H1 (cell line): ENCODE results near the gene TOR4A. TPM values are rescaled to one million over a fixed set of nuclear protein-coding genes. Genes with fewer than 3 reads are reported as not detected.

ENCODE experiments used
- HDAC6 ChIP-seq: IDR thresholded peaks from one replicate; pipeline ENCODE4 v1.7.1; 2012; ENCODE audit warnings: low read depth, mild to moderate bottlenecking, inconsistent platforms, low read length, moderate library complexity
- RNF2 ChIP-seq: fragments of 200-900, 300-1000 bp; sonication (generic); IDR thresholded peaks from 2 replicates; pipeline ENCODE4 v1.7.1; 2016; ENCODE audit warnings: borderline replicate concordance, low read depth, mild to moderate bottlenecking, antibody characterized with exemption, low read length; ENCODE audit not compliant: poor library complexity, severe bottlenecking; ENCODE audit errors: missing control alignments
- TBP ChIP-seq: IDR thresholded peaks from 2 replicates; pipeline ENCODE4 v1.6.1; 2011; ENCODE audit warnings: low read depth, low read length, improper control_type of control experiment
- polyA plus RNA-seq, 7 experiments: library from polyadenylated mRNA; depleted of rRNA in 3 of 7; stranded (reverse) in 5 of 7; unstranded in 2 of 7; fragments of >200 nt in 5 of 7; fragments of 200-250 nt in 2 of 7; gene quantifications; 1 replicate in 5 of 7; 2 replicates in 1 of 7; 4 replicates in 1 of 7; pipeline versions ENCODE4 v1.2.1 to v1.2.3, GENCODE V29; 2011 to 2013; ENCODE audit warnings: missing spikeins in 2 of 7, mixed read lengths in 2 of 7
- total RNA-seq: library from RNA; stranded (reverse); fragmentation: NEBNext Ultra II Directional; extraction: Animal tissue kit (Norgen Biotek cat#: 25700); gene quantifications from 2 replicates; pipeline ENCODE4 v1.2.1, GENCODE V29; 2021

TOR4A gene
- total and polyA plus RNA-seq, 2 of the 8 experiments (the other 6 are each of a cell fraction or from before 2014, with no cell fraction given) = 8.4 to 9.3 TPM

GRCh38 chr9:137262909-137263285, 14.6 kb upstream of the TOR4A start (continued):
- no peak for TF ChIP-seq HDAC6
- no peak for TF ChIP-seq TBP
- TF ChIP-seq RNF2 = no peak
